Activated CD8-positive, alpha-beta memory T cell treated with anti-CD3 and anti-CD28 coated beads for 36 hours (primary cell): Measurements from ENCODE around the gene GPSM3. TPM values are rescaled to one million over a fixed set of nuclear protein-coding genes. Genes with fewer than 3 reads are reported as not detected.
"Not testable (repeated sequence)": the region's sequence is repeated elsewhere in the genome, so short reads cannot be mapped to it uniquely, and the experiment has no call there.

ENCODE experiments used
- CTCF ChIA-PET: fragments of 350-600 bp; sonication (Branson Sonifier 250); formaldehyde crosslinking; loops from one replicate; lab custom pipeline; 2021; ENCODE audit warnings: antibody characterized with exemption; lab: Charles Lee
- POLR2A ChIA-PET: fragments of 350-600 bp; sonication (Branson Sonifier 250); formaldehyde crosslinking; loops from one replicate; lab custom pipeline; 2021; ENCODE audit warnings: antibody characterized with exemption; lab: Charles Lee
- total RNA-seq, 2 experiments: library from RNA; stranded (reverse); gene quantifications; one replicate each; pipeline ENCODE4 v1.2.3, GENCODE V29; 2021

The GPSM3 gene
- total RNA-seq, 2 experiments from 2014 or later = 69.4 to 73.0 TPM

DNA sequence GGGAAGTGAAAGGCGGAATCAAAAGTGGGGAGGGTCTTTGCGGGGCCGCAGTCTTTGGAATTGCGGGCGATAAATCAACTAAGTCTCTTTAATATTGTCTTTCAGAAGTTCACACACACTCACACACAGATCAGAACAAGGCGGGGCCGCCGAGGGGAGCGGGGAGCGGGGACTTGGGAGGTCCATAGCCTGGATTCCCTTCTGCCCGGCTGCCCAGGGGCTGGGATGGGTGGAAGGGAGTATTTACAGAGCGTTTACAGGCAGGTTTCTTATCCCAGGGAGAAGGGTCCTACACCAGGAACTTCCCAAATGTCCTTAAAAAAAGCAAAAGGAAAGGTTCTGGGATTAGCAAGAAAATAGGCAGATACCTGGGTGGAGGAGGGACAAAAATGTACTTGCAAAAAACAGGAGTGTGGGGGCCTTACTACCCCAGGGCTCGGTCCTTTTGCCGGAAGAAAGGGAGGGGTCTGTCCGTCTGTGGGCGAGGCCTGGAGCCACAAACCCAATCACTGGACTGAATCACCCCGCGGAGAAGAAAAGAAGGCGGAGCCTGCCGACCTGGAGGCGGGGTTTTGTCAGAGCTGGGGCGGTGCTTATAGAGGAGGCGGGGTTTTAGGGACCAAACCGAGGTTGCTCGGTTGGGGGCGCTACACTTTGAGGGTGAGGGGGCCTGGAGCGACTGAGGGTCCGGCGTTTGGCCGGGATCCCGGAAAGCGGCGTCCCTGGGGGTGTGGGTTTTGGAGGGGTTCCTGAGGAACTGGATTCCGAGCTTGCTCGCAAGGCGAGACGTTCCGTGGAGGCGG lies 44.0 kb downstream of the GPSM3 start:
- POLR2A ChIA-PET = no interaction called here
- CTCF ChIA-PET = interaction anchor here (1.2 kb wide), 1 partner anchor 19 kb away, joined by 4 read pairs; no protein-coding TSS in a partner anchor

DNA sequence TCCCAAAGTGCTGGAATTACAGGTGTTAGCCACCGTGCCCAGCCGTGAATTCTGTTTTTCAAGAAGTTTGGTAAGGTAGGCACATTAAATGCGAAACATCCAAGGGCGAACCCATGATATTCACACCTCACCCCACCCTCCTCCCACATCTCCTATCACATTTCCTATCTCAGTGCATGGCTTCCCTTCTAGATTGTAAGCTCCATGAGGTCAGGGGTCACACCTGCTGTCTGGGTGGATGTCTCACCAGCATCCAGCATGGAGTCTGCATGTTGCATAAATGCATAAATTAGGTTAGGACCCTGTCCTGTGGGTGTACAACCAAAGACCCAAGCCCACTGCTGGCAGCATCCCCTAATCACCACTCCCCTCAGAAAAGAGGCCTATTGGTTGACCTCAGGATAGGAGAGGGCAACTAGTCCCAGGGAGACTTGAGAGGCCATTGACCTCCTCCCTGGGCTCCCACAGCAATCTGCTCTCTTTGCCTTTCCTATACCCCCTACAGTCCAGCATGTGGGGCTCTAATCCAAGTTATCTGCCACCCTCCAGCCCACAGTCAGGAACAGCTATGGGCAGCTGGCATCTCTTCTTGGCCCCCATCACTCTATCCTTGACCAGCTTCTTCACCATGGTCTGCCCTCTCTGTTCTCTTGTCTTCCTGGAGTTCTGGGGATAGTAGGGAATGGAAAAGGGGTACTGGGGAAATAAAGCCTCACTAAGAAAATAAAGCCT lies 44.9 kb downstream of the GPSM3 start:
- POLR2A ChIA-PET = no interaction called here
- CTCF ChIA-PET = interaction anchor here (1.2 kb wide), 1 partner anchor 18 kb away, joined by 4 read pairs; no protein-coding TSS in a partner anchor

DNA sequence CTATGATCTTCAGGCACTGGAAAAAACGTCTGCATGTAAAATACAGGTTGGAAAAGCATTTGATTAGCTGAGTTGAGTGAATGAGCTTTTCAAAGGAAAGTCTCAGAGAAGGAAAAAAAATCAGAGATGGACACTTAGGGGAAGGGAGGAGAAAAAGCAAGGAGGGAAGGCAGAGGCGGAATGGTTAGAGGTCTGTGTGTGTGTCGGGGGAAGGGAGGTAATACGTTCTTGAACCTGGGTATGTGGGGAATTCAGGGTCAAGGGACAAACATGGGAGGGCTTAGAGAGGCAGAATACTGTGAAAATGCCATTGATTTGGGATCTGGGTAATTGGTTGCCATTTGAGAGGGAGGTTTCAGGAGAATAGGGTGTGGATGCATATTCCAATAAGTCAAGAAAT lies 45.8 kb downstream of the GPSM3 start:
- POLR2A ChIA-PET = no interaction called here
- CTCF ChIA-PET = no interaction called here

DNA sequence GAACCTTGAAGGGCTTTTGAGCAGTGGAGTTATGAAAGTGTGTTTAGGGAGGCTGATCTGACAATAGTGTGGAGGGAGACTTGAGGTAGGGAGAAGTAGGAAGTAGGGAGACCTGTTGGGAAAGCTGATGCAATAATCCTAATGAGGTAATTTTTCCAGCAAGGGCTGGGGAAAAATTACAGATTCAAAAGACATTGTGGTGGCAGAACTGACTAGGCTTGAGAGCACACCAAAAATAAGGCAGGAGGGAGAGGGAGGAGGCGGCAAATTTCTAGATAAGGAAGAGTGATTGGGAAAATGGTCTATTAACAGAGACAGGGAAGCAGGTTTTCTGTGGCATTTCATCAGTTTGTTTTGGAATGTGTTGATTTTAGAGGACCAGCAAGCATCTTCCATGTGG lies 46.2 kb downstream of the GPSM3 start:
- ChIA-PET CTCF (no interaction called here), POLR2A (no interaction called here)

DNA sequence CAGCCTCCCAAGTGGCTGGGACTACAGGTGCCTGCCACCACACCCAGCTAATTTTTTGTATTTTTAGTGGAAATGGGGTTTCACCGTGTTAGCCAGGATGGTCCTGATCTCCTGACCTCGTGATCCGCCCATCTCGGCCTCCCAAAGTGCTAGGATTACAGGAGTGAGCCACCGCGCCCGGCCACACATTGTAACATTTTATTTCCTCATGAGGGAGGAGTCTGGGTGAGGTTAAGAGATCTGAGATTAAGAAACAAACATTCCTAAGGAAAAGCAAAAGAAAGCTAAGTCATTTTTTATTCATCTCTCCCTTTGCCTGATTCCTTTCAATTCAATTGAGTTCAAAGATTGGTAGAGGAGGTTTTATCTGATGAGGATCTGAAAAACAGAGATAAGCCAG lies 48.2 kb downstream of the GPSM3 start:
- POLR2A ChIA-PET, CTCF ChIA-PET: not testable (repeated sequence)

Other genes starting within 250 kb of the GPSM3 start
- not detected for gene CFB, start 246.5 kb downstream of the GPSM3 start, total RNA-seq
- gene NELFE, start 233.7 kb downstream of the GPSM3 start, total RNA-seq = 10 to 100 TPM; 80.0 to 85.7 TPM
- 100 to 1,000 TPM; 106 to 109 TPM for gene SKIC2, start 233.5 kb downstream of the GPSM3 start, total RNA-seq
- 10 to 100 TPM; 11.8 to 13.7 TPM for gene DXO, start 220.5 kb downstream of the GPSM3 start, total RNA-seq
- 1 to 10 TPM; 3.0 to 3.7 TPM for gene C4A, start 210.6 kb downstream of the GPSM3 start, total RNA-seq
- gene C4B, start 177.8 kb downstream of the GPSM3 start, total RNA-seq = 1 to 10 TPM; 2.5 to 3.6 TPM
- gene CYP21A2, start 154.2 kb downstream of the GPSM3 start, total RNA-seq = under 1 TPM; 0.23 to 0.44 TPM
- gene TNXB, start 83.3 kb downstream of the GPSM3 start, total RNA-seq = 1 to 10 TPM; 1.1 to 1.3 TPM
- 10 to 100 TPM; 60.6 to 61.8 TPM for gene ATF6B, start 64.4 kb downstream of the GPSM3 start, total RNA-seq
- gene FKBPL, start 62.4 kb downstream of the GPSM3 start, total RNA-seq = 1 to 10 TPM; 6.7 to 7.1 TPM
- gene PRRT1, start 40.7 kb downstream of the GPSM3 start, total RNA-seq = under 1 TPM; 0.61 TPM
- 10 to 100 TPM; 25.2 to 26.2 TPM for gene PPT2, start 38.5 kb downstream of the GPSM3 start, total RNA-seq
- 10 to 100 TPM; 11.9 to 12.3 TPM for gene EGFL8, start 28.0 kb downstream of the GPSM3 start, total RNA-seq
- 10 to 100 TPM; 41.0 to 43.5 TPM for gene AGPAT1, start 16.6 kb downstream of the GPSM3 start, total RNA-seq
- gene RNF5, start 14.2 kb downstream of the GPSM3 start, total RNA-seq = 10 to 100 TPM; 58.4 to 58.9 TPM
- 10 to 100 TPM; 10.5 to 15.2 TPM for gene AGER, start 8.4 kb downstream of the GPSM3 start, total RNA-seq
- 10 to 100 TPM; 53.9 to 59.3 TPM for gene PBX2, start 2.4 kb downstream of the GPSM3 start, total RNA-seq
- 1 to 10 TPM; 1.4 to 1.5 TPM for gene NOTCH4, start 31.4 kb upstream of the GPSM3 start, total RNA-seq
- not detected for gene TSBP1, start 179.3 kb upstream of the GPSM3 start, total RNA-seq
- gene BTNL2, start 214.5 kb upstream of the GPSM3 start, total RNA-seq = not detected
- 10 to 100 TPM; 12.4 to 12.9 TPM for gene HLA-DRA, start 247.2 kb upstream of the GPSM3 start, total RNA-seq